NK-92 treated with Interleukin-12 subunit alpha and Interleukin-12 subunit beta, amount 100 ng/mL, for 24 hours (cell line): ENCODE results near the gene GORASP2.

Experiments
- DNase-seq: peaks from one replicate; lab custom pipeline; 2025; lab: John Stamatoyannopoulos, UW

GORASP2 gene

GRCh38 chr2:170923799-170924198 is 5.3 kb upstream of the GORASP2 start:
- DNase-seq = no peak

GRCh38 chr2:170924969-170925368 is 4.1 kb upstream of the GORASP2 start:
- DNase-seq = no peak

GRCh38 chr2:170925923-170926322 is 3.1 kb upstream of the GORASP2 start:
- DNase-seq = no peak

- no peak for DNase-seq
Measured at GRCh38 chr2:170926743-170927297, 2.2 kb upstream of the GORASP2 start.

GRCh38 chr2:170928036-170928823 is 823 bp upstream of the GORASP2 start:
- DNase-seq = no peak

- DNase-seq = peak; percentile 47
Measured at GRCh38 chr2:170929686-170930050, 615 bp downstream of the GORASP2 start.

GRCh38 chr2:170930131-170930990 is 1.3 kb downstream of the GORASP2 start:
- peak; percentile 15 for DNase-seq

GRCh38 chr2:170930991-170931266 is 1.9 kb downstream of the GORASP2 start:
- DNase-seq = no peak

- no peak for DNase-seq
Measured at GRCh38 chr2:170932166-170932565, 3.1 kb downstream of the GORASP2 start.

- no peak for DNase-seq
Measured at GRCh38 chr2:170932948-170933347, 3.9 kb downstream of the GORASP2 start.

GRCh38 chr2:170937709-170938379 is 8.8 kb downstream of the GORASP2 start:
- no peak for DNase-seq

GRCh38 chr2:170940066-170940465 is 11.0 kb downstream of the GORASP2 start:
- no peak for DNase-seq

- no peak for DNase-seq
Measured at GRCh38 chr2:170942615-170943014, 13.6 kb downstream of the GORASP2 start.

GRCh38 chr2:170943041-170943440 is 14.0 kb downstream of the GORASP2 start:
- DNase-seq = no peak

- DNase-seq = no peak
Measured at GRCh38 chr2:170943596-170943995, 14.5 kb downstream of the GORASP2 start.

GRCh38 chr2:170944545-170944944 is 15.5 kb downstream of the GORASP2 start:
- DNase-seq = no peak

- no peak for DNase-seq
Measured at GRCh38 chr2:170949415-170949814, 20.4 kb downstream of the GORASP2 start.

- no peak for DNase-seq
Measured at GRCh38 chr2:170950221-170950761, 21.2 kb downstream of the GORASP2 start.

- no peak for DNase-seq
Measured at GRCh38 chr2:170953941-170954340, 24.9 kb downstream of the GORASP2 start.

GRCh38 chr2:170963386-170963785 is 34.3 kb downstream of the GORASP2 start:
- DNase-seq = no peak

- DNase-seq = no peak
Measured at GRCh38 chr2:170965446-170966225, 36.6 kb downstream of the GORASP2 start.
